ENCODE measurements around the gene FNBP1L. TPM values are rescaled to one million over a fixed set of nuclear protein-coding genes. Genes with fewer than 3 reads are reported as not detected.
A peak's percentile ranks its signal among the peaks of the same experiment; 100 is the strongest.

FNBP1L gene
- total RNA-seq, 4 donors from 2014 or later, result 68.7 to 86.0 (median 72.9) TPM

GRCh38 chr1:93483200-93483599 is 35.3 kb downstream of the FNBP1L start:
- no peak for DNase-seq
- 89 to 93% methylated on average over 3 of the region's 3 CpGs for WGBS, 2 donors

GRCh38 chr1:93483606-93484005 is 35.7 kb downstream of the FNBP1L start:
- intact Hi-C loops (cut with DNase I), result no loop called here
- H3K9me3 ChIP-seq, result no peaks in the 10 kb centered on the region
- no peak overlapping the region for H3K27ac ChIP-seq

More at GRCh38 chr1:93483200-93483599, 35.3 kb downstream of the FNBP1L start:
- intact Hi-C loops (cut with DNase I), result no loop called here
- Histone ChIP-seq H3K9me3 (no peaks in the 10 kb centered on the region), H3K36me3 (no peaks in the 10 kb centered on the region), H3K27ac (no peak overlapping the region), H3K4me1 (peaks cover 14 to 17% of the 10 kb centered on the region in 2 donors), H3K27me3 (no peaks in the 10 kb centered on the region), H3K4me3 (replicated peaks in 1 of 3) (no peak overlapping the region)
- no peak for TF ChIP-seq CTCF (IDR thresholded peaks at IDR 0.05)
- TF ChIP-seq POLR2A (IDR thresholded peaks at IDR 0.05), result no peak

DNA sequence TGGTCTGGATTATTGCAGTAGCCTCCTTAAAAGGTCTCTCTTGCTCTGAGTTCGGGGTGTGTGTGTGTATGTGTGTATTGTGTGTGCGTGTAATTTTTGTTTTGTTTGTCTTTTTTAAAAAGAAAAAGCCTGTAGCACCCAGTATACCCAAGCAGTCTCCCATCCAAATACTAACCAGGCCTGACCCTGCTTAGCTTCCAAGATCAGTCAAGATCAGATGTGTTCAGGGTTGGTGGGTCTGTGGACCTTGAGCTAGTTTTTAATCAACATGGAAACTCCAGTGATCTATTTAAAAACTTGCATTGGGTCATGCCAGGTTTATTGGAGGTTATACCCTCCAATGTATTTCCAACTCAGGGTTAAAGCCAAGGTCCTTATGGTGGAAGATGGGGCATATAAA is 40.3 kb downstream of the FNBP1L start:
- no peak for DNase-seq
- WGBS, 2 donors, result 61 to 76% methylated on average over 2 of the region's 2 CpGs
- H3K9me3 ChIP-seq, result no peaks in the 10 kb centered on the region
- TF ChIP-seq CTCF (IDR thresholded peaks at IDR 0.05) (no peak), POLR2A (IDR thresholded peaks at IDR 0.05) (no peak)
- peak overlapping the region; percentile 29 to 63 (median 47) for H3K27ac ChIP-seq
- intact Hi-C loops (cut with DNase I), result no loop called here
- no peaks in the 10 kb centered on the region for H3K27me3 ChIP-seq
- no peak overlapping the region for H3K4me3 ChIP-seq (replicated peaks in 1 of 3)
- H3K4me1 ChIP-seq, result peaks cover 30 to 48% of the 10 kb centered on the region in 2 donors
- H3K36me3 ChIP-seq, result no peaks in the 10 kb centered on the region

More at GRCh38 chr1:93483606-93484005, 35.7 kb downstream of the FNBP1L start:
- Histone ChIP-seq H3K4me3 (replicated peaks in 1 of 3) (no peak overlapping the region), H3K4me1 (peaks cover 14 to 21% of the 10 kb centered on the region in 2 donors), H3K27me3 (no peaks in the 10 kb centered on the region), H3K36me3 (no peaks in the 10 kb centered on the region)
- no peak for TF ChIP-seq POLR2A (IDR thresholded peaks at IDR 0.05)
- TF ChIP-seq CTCF (IDR thresholded peaks at IDR 0.05), result no peak
- no peak for DNase-seq

DNA sequence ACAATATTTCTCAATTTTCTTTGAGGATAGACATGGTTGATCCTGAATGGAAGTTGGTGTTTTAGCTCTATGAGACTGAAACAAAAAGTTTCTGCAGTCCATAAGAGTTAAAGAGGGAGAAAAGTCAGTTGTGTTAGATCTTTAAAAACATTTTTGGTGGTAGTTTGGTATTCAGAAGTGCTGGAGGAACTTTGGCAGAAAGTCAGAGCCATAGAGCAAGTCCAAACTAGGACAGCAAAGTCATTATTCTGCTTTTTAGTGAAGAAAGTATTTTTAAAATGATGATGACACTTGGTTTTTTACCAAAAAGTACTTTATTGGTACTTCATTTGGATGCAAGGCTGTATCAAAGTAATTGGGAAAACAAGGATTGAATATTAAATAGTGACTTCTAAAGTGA is 41.8 kb downstream of the FNBP1L start:
- TF ChIP-seq CTCF (IDR thresholded peaks at IDR 0.05) (no peak), POLR2A (IDR thresholded peaks at IDR 0.05) (no peak)
- H3K4me3 ChIP-seq (replicated peaks in 1 of 3), result no peak overlapping the region
- intact Hi-C loops (cut with DNase I), result no loop called here
- peak; percentile 12 to 20 for DNase-seq
- no peaks in the 10 kb centered on the region for H3K9me3 ChIP-seq
- H3K4me1 ChIP-seq, result peaks cover 30 to 54% of the 10 kb centered on the region in 2 donors
- no peaks in the 10 kb centered on the region for H3K27me3 ChIP-seq
- no peaks in the 10 kb centered on the region for H3K36me3 ChIP-seq
- H3K27ac ChIP-seq, result peak overlapping the region; percentile 43 to 54 (median 47)

DNA sequence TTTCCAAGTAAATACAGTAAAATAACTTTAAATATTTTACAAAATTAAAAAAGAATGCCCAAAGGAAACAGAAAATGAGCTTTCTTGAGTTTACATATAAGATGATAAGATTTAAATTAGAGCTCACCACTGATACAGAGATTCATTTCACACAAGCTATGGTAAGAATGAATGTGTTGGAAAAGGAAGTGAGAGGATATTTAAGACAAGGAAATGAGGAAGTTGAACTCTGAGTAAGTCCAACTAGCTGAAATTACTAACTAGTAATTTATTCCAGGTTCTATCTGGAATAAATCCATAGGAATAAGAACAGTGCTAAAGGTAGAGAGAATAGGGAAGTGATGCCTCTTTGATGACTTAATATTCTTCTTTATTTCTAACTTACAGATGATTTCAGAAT is 42.4 kb downstream of the FNBP1L start:
- Histone ChIP-seq H3K4me3 (replicated peaks in 1 of 3) (no peak overlapping the region), H3K36me3 (no peaks in the 10 kb centered on the region), H3K9me3 (no peaks in the 10 kb centered on the region), H3K27me3 (no peaks in the 10 kb centered on the region), H3K27ac (peak overlapping the region; percentile 43 to 54 (median 47)), H3K4me1 (peaks cover 30 to 57% of the 10 kb centered on the region in 2 donors)
- TF ChIP-seq CTCF (IDR thresholded peaks at IDR 0.05) (no peak), POLR2A (IDR thresholded peaks at IDR 0.05) (no peak)
- no peak for DNase-seq
- intact Hi-C loops (cut with DNase I), result no loop called here
